Spleen (tissue), 7 donors: ENCODE measurements around the gene RAD1.

ENCODE experiments used
- CTCF ChIP-seq, 11 experiments: fragments of 200-600 bp in 7 of 11; fragments of 450-650 bp in 4 of 11; sonication (generic) in 4 of 11; IDR thresholded peaks in 8 of 11; conservative IDR thresholded peaks in 3 of 11; 1 replicate in 7 of 11; 2 replicates in 4 of 11; pipeline versions ENCODE4 v1.4.0 to v1.8.0; 2016 to 2021; ENCODE audit warnings: antibody characterized with exemption in 11 of 11, inconsistent platforms in 4 of 11, mild to moderate bottlenecking in 1 of 11
- POLR2A ChIP-seq, 3 donors: fragments of 450-650 bp; IDR thresholded peaks; one replicate each; pipeline ENCODE4 v1.5.1; 2017; ENCODE audit warnings: antibody characterized with exemption in 3 of 3, mild to moderate bottlenecking in 1 of 3
- donor health status: DM: no; HTN: no; CAD: no; lungs with moderate emphysema.
- donor health status: DM: no; HTN: no; CAD: no.
- donor health status: DM: no; HTN: no; CAD: no.

GRCh38 chr5:34895641-34896419 is 19.5 kb downstream of the RAD1 start:
- TF ChIP-seq CTCF (IDR thresholded peaks at IDR 0.05 in 8 of 11, conservative IDR thresholded peaks at IDR 0.05 in 3 of 11) (no peak), POLR2A (IDR thresholded peaks at IDR 0.05) (no peak)
